Stimulated activated CD8-positive, alpha-beta memory T cell treated with anti-CD3 and anti-CD28 coated beads, Interleukin-2, amount 100 ng/mL, for 48 hours (primary cell): Measurements from ENCODE around the gene TTC12.
A peak's percentile ranks its signal among the peaks of the same experiment; 100 is the strongest.
"Not testable (repeated sequence)": the region's sequence is repeated elsewhere in the genome, so short reads cannot be mapped to it uniquely, and the experiment has no call there.

ENCODE experiments used
- DNase-seq, 2 donors: peaks; one replicate each; pipeline ENCODE4 v3.0.0-alpha.2; 2020; ENCODE audit warnings: low read depth in 2 of 2

The TTC12 gene

GRCh38 chr11:113283881-113284280, 30.5 kb upstream of the TTC12 start:
- no peak for DNase-seq

GRCh38 chr11:113286009-113286408, 28.4 kb upstream of the TTC12 start:
- DNase-seq, result no peak

GRCh38 chr11:113286509-113287497, 27.6 kb upstream of the TTC12 start:
- no peak for DNase-seq

GRCh38 chr11:113287801-113288200, 26.6 kb upstream of the TTC12 start:
- no peak for DNase-seq

GRCh38 chr11:113288286-113288863, 26.0 kb upstream of the TTC12 start:
- DNase-seq, result no peak

- peak; percentile 30 to 53 for DNase-seq
These were observed 24.8 kb upstream of the TTC12 start for GRCh38 chr11:113289431-113290187.

GRCh38 chr11:113293936-113294335, 20.4 kb upstream of the TTC12 start:
- no peak for DNase-seq

GRCh38 chr11:113295993-113296392, 18.4 kb upstream of the TTC12 start:
- DNase-seq, result no peak

- no peak for DNase-seq
These were observed 17.8 kb upstream of the TTC12 start for GRCh38 chr11:113296447-113297205.

- DNase-seq, result not testable (repeated sequence)
These were observed 15.9 kb upstream of the TTC12 start for GRCh38 chr11:113298496-113298895.

- no peak for DNase-seq
These were observed 9.5 kb upstream of the TTC12 start for GRCh38 chr11:113304916-113305315.

GRCh38 chr11:113305440-113306336, 8.7 kb upstream of the TTC12 start:
- peak; percentile 41 to 50 for DNase-seq

GRCh38 chr11:113308601-113309000, 5.8 kb upstream of the TTC12 start:
- DNase-seq, result no peak

- DNase-seq, result no peak
These were observed 2.8 kb upstream of the TTC12 start for GRCh38 chr11:113311536-113311935.

- no peak for DNase-seq
These were observed 782 bp upstream of the TTC12 start for GRCh38 chr11:113313601-113314000.

GRCh38 chr11:113314065-113314388, 356 bp upstream of the TTC12 start:
- no peak for DNase-seq

GRCh38 chr11:113315811-113316210, 1.4 kb downstream of the TTC12 start:
- no peak for DNase-seq

- DNase-seq, result no peak
These were observed 1.9 kb downstream of the TTC12 start for GRCh38 chr11:113316256-113316655.

GRCh38 chr11:113317339-113317738, 3.0 kb downstream of the TTC12 start:
- DNase-seq, result no peak

GRCh38 chr11:113319085-113319484, 4.7 kb downstream of the TTC12 start:
- DNase-seq, result no peak

GRCh38 chr11:113322158-113322557, 7.8 kb downstream of the TTC12 start:
- no peak for DNase-seq
